ENCODE data around the gene SLC16A13.

The SLC16A13 gene

DNA sequence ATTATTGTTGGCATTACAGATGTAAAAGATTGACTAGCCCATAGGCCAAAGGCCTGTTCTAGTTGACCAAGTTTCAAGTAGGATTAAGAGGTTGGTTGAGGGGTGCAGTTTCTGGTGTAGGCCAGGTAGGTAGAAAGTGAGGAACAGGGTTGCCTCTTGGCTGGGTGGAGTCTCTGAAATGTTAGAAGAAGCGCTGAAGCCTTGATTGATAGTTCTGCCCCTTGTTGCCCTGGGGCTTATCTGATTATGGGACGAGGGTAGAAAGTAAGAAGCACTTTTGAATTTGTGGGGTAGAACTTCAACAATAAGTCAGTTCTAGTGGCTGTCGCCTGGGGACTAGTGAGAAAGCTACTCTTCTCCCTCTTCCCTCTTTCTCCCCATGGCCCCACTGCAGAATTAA is 6.7 kb upstream of the SLC16A13 start:
- Histone ChIP-seq H3K27me3 (peaks cover 0 to 6% (median 3%) of the 10 kb centered on the region in 11 experiments; a peak in 16 of 22 replicates), H3K27ac (peak overlapping the region in 10 of 11 experiments; percentile 39 to 96 (median 74); a peak in 19 of 22 replicates), H3K4me1 (peaks cover 15 to 65% (median 45%) of the 10 kb centered on the region in 10 experiments), H3K36me3 (peaks cover 0 to 22% (median 0%) of the 10 kb centered on the region in 11 experiments; a peak in 6 of 22 replicates), H3K9me3 (replicated peaks in 1 of 11) (peaks cover 0 to 1% (median 0%) of the 10 kb centered on the region in 11 experiments; a peak in 1 of 22 replicates), H3K9ac (peak overlapping the region in 7 of 11 experiments; percentile 12 to 79 (median 72); a peak in 12 of 22 replicates), H3K4me3 (peak overlapping the region in 3 of 10 experiments; percentile 37 to 54 (median 52); a peak in 3 of 20 replicates), H4K20me1 (no peaks in the 10 kb centered on the region), H3K4me2 (peak overlapping the region; percentile 79 to 97 (median 91))
- no peak for TF ChIP-seq Cebpa-rat (IDR thresholded peaks at IDR 0.05)

DNA sequence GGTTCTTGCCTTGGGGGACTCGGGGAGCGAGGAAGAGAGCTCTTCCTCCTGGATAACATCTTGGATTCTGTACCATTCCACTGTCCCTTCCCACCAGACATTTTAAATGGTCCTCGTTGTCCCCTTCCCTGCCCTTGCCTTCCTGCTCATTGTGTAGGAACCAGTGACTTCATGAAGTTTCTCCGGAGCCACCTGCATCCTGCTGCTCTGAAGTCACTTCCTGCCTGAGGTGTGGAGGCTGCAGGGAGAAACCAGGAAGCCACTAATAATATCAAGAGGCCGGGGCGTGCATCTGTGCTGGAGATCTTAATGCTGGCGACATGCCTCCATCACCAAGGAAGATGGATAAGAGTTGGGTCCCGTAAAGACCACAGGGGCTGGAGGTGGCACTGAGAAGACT is 6.2 kb upstream of the SLC16A13 start:
- H3K36me3 ChIP-seq: peaks cover 0 to 20% (median 0%) of the 10 kb centered on the region in 11 experiments; a peak in 6 of 22 replicates
- H3K27me3 ChIP-seq: no peaks in the 10 kb centered on the region
- TF ChIP-seq Cebpa-rat (IDR thresholded peaks at IDR 0.05): no peak
- peak overlapping the region; percentile 79 to 97 (median 91) for H3K4me2 ChIP-seq
- H3K9me3 ChIP-seq (replicated peaks in 1 of 11): no peaks in the 10 kb centered on the region
- H4K20me1 ChIP-seq: no peaks in the 10 kb centered on the region
- peak overlapping the region in 7 of 10 experiments; percentile 14 to 54 (median 38); a peak in 12 of 20 replicates for H3K4me3 ChIP-seq
- H3K4me1 ChIP-seq: peaks cover 16 to 65% (median 46%) of the 10 kb centered on the region in 10 experiments
- H3K9ac ChIP-seq: peak overlapping the region in 9 of 11 experiments; percentile 1 to 79 (median 63); a peak in 14 of 22 replicates
- H3K27ac ChIP-seq: peak overlapping the region in 10 of 11 experiments; percentile 39 to 96 (median 74); a peak in 19 of 22 replicates

GRCh38 chr17:7034955-7035590 is 742 bp upstream of the SLC16A13 start:
- Histone ChIP-seq H3K9me3 (replicated peaks in 1 of 11) (no peaks in the 10 kb centered on the region), H3K4me3 (peak overlapping the region; percentile 76 to 95 (median 82)), H4K20me1 (peaks cover 0 to 11% (median 0%) of the 10 kb centered on the region in 11 experiments; a peak in 1 of 22 replicates), H3K9ac (peak overlapping the region; percentile 75 to 89 (median 83)), H3K4me2 (peak overlapping the region; percentile 89 to 99 (median 96)), H3K27me3 (no peaks in the 10 kb centered on the region), H3K27ac (peak overlapping the region; percentile 79 to 92 (median 87)), H3K36me3 (no peaks in the 10 kb centered on the region), H3K4me1 (peaks cover 29 to 80% (median 71%) of the 10 kb centered on the region in 10 experiments)
- TF ChIP-seq Cebpa-rat (IDR thresholded peaks at IDR 0.05): no peak

DNA sequence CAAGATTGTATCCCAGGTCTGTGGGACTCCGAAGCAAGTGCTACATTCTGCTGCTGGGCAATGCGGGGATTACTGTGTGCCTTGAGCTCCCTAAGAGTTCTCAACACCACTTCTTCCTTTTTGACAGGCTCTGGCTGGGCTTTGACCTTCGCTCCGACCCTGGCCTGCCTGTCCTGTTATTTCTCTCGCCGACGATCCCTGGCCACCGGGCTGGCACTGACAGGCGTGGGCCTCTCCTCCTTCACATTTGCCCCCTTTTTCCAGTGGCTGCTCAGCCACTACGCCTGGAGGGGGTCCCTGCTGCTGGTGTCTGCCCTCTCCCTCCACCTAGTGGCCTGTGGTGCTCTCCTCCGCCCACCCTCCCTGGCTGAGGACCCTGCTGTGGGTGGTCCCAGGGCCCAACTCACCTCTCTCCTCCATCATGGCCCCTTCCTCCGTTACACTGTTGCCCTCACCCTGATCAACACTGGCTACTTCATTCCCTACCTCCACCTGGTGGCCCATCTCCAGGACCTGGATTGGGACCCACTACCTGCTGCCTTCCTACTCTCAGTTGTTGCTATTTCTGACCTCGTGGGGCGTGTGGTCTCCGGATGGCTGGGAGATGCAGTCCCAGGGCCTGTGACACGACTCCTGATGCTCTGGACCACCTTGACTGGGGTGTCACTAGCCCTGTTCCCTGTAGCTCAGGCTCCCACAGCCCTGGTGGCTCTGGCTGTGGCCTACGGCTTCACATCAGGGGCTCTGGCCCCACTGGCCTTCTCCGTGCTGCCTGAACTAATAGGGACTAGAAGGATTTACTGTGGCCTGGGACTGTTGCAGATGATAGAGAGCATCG is 2.4 kb downstream of the SLC16A13 start:
- H3K4me1 ChIP-seq: peaks cover 39 to 87% (median 82%) of the 10 kb centered on the region in 10 experiments
- H3K27ac ChIP-seq: peak overlapping the region in 4 of 11 experiments; percentile 4 to 41 (median 22); a peak in 4 of 22 replicates
- H3K4me3 ChIP-seq: no peak overlapping the region
- no peaks in the 10 kb centered on the region for H3K36me3 ChIP-seq
- peak overlapping the region in 3 of 11 experiments; percentile 3 to 38 (median 18); a peak in 3 of 22 replicates for H3K9ac ChIP-seq
- TF ChIP-seq Cebpa-rat (IDR thresholded peaks at IDR 0.05): no peak
- H3K27me3 ChIP-seq: peaks cover 22 to 26% (median 23%) of the 10 kb centered on the region in 11 experiments
- H4K20me1 ChIP-seq: peaks cover 0 to 22% (median 0%) of the 10 kb centered on the region in 11 experiments; a peak in 2 of 22 replicates
- H3K4me2 ChIP-seq: peak overlapping the region; percentile 35 to 99 (median 96); a peak in 20 of 22 replicates
- H3K9me3 ChIP-seq (replicated peaks in 1 of 11): no peaks in the 10 kb centered on the region

- Histone ChIP-seq H3K4me1 (peaks cover 43 to 90% (median 84%) of the 10 kb centered on the region in 10 experiments), H3K27ac (peak overlapping the region in 5 of 11 experiments; percentile 5 to 64 (median 42); a peak in 7 of 22 replicates), H3K36me3 (no peaks in the 10 kb centered on the region)
Observed at GRCh38 chr17:7039832-7040231, 4.0 kb downstream of the SLC16A13 start.

DNA sequence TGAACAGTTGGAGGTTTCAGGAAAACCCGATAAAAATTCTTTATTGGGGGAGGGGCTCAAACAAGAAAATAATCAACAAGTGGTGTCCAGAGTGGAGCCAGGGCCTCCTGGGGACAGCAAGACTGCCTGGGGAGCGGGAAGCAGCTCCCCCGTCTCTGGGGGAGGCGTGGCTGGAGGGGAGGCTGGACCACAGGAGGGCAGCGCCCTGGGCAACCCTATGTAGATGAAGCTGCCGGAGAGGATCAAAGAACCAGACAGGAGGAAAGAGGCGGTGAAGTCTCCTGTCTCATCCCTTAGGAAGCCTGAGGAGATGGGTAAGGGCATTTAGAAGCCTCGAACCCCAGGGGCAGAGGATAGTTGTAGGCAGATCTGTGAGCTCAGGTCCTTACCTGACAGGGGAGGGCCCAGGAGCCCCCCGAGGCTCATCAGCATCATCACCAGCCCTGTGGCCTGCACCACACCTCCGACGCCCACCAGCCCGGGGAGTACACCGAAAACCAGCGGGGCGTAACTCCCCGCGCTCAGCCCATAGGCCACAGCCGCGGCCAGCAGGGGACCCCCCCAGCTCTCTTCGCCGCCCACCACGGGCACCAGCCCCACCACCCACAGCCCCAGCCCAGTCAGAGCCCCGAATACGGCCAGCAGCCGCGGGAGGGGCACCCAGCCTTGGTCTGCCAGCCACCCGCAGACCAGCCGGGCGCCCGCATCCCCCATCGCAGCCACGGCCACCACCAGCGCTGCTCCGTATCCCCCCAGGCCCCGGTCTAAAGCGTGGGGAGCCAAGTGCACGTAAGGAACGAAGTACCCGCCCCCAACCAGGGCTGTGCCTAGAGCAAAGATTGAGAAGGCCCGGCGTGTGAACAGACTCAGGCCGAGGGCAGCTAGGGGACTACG is 6.0 kb downstream of the SLC16A13 start:
- Histone ChIP-seq H3K4me1 (peaks cover 41 to 86% (median 81%) of the 10 kb centered on the region in 10 experiments), H3K27me3 (peaks cover 38 to 52% (median 45%) of the 10 kb centered on the region in 11 experiments), H3K4me2 (peak overlapping the region; percentile 87 to 100 (median 98)), H4K20me1 (peaks cover 0 to 22% (median 0%) of the 10 kb centered on the region in 11 experiments; a peak in 2 of 22 replicates), H3K36me3 (no peaks in the 10 kb centered on the region), H3K27ac (no peak overlapping the region), H3K9ac (peak overlapping the region in 5 of 11 experiments; percentile 19 to 80 (median 77); a peak in 6 of 22 replicates), H3K4me3 (peak overlapping the region in 3 of 10 experiments; percentile 54 to 67 (median 62); a peak in 4 of 20 replicates), H3K9me3 (replicated peaks in 1 of 11) (no peaks in the 10 kb centered on the region)
- TF ChIP-seq Cebpa-rat (IDR thresholded peaks at IDR 0.05): no peak

More at GRCh38 chr17:7039832-7040231, 4.0 kb downstream of the SLC16A13 start:
- no peak for TF ChIP-seq Cebpa-rat (IDR thresholded peaks at IDR 0.05)
- Histone ChIP-seq H3K4me2 (peak overlapping the region; percentile 34 to 99 (median 94); a peak in 21 of 22 replicates), H4K20me1 (peaks cover 0 to 22% (median 0%) of the 10 kb centered on the region in 11 experiments; a peak in 2 of 22 replicates), H3K9ac (peak overlapping the region in 5 of 11 experiments; percentile 5 to 61 (median 15); a peak in 5 of 22 replicates), H3K27me3 (peaks cover 31 to 39% (median 35%) of the 10 kb centered on the region in 11 experiments), H3K4me3 (no peak overlapping the region), H3K9me3 (replicated peaks in 1 of 11) (no peaks in the 10 kb centered on the region)

DNA sequence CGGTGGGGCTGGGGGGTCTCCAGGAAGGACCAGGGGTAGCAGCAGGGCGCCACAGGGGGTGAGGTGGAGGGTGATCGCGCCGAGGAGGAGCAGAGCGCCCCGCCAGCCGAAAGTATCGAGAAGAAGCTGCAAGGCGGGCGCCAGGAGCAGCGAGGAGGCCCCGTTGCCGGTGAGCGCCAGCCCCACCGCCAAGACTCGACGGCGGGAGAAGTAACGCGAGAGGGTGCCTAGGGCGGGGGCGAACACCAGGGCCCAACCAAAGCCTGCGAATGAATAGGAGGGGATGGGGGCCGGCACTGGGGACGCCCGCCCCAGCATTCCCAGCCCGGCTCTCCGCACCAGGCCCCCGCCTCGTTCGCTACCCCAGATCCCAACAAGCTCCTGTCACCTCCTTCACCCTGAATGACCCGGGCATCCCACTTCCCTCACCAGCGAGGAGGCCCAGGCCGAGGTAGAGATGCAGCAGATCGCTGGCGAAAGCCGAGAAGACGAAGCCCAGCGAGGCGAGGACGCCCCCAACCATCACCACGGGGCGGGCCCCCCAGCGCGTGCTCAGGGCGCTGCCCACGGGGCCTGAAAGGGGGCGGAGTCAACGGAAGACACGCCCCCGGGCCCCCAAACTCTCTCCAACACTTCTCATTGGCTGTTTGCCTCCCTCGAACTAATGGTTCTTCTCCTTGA is 6.8 kb downstream of the SLC16A13 start:
- Histone ChIP-seq H3K27me3 (peaks cover 38 to 57% (median 48%) of the 10 kb centered on the region in 11 experiments), H3K27ac (peak overlapping the region in 4 of 11 experiments; percentile 70 to 80 (median 74); a peak in 6 of 22 replicates), H3K4me3 (peak overlapping the region; percentile 46 to 69 (median 60); a peak in 17 of 20 replicates), H3K4me2 (peak overlapping the region; percentile 87 to 100 (median 98)), H4K20me1 (peaks cover 0 to 22% (median 0%) of the 10 kb centered on the region in 11 experiments; a peak in 2 of 22 replicates), H3K9me3 (replicated peaks in 1 of 11) (no peaks in the 10 kb centered on the region), H3K9ac (peak overlapping the region in 5 of 11 experiments; percentile 19 to 82 (median 79); a peak in 9 of 22 replicates), H3K36me3 (no peaks in the 10 kb centered on the region), H3K4me1 (peaks cover 44 to 85% (median 79%) of the 10 kb centered on the region in 10 experiments)
- no peak for TF ChIP-seq Cebpa-rat (IDR thresholded peaks at IDR 0.05)
